Natural killer cell (primary cell): Measurements from ENCODE around the gene METTL9. TPM values are rescaled to one million over a fixed set of nuclear protein-coding genes. Genes with fewer than 3 reads are reported as not detected.
A peak's percentile ranks its signal among the peaks of the same experiment; 100 is the strongest.
"Not testable (repeated sequence)": the region's sequence is repeated elsewhere in the genome, so short reads cannot be mapped to it uniquely, and the experiment has no call there.

Source experiments
- ATAC-seq, 3 donors: fragments of 150-1000 bp in 2 of 3; fragments of 200-7000 bp in 1 of 3; cut with Tn5 transposase; 1 replicate in 1 of 3; 2 replicates in 2 of 3; pipeline ENCODE4 v1.10.0; 2021; ENCODE audit warnings: mild to moderate bottlenecking in 2 of 3, moderate library complexity in 2 of 3
- DNase-seq, 2 donors: peaks; one replicate each; pipeline versions ENCODE4 v3.0.0 to v3.0.0-alpha.2; 2013 to 2021; ENCODE audit warnings: mixed read lengths in 1 of 2
- H3K27ac ChIP-seq: one replicate; pipeline ENCODE4 v1.5.1; 2013; ENCODE audit warnings: mild to moderate bottlenecking, low read length
- H3K27me3 ChIP-seq: one replicate; pipeline ENCODE4 v1.6.1; 2013; ENCODE audit warnings: low read length; ENCODE audit not compliant: control insufficient read depth, insufficient read depth
- H3K36me3 ChIP-seq: one replicate; pipeline ENCODE4 v1.6.1; 2013; ENCODE audit warnings: low read length; ENCODE audit not compliant: control insufficient read depth, insufficient read depth
- H3K4me1 ChIP-seq: one replicate; pipeline ENCODE4 v1.6.1; 2013; ENCODE audit warnings: low read length; ENCODE audit not compliant: control insufficient read depth, insufficient read depth
- H3K4me3 ChIP-seq: one replicate; pipeline ENCODE4 v1.5.1; 2013; ENCODE audit warnings: low read length
- H3K9me3 ChIP-seq: one replicate; pipeline ENCODE4 v1.6.1; 2013; ENCODE audit warnings: low read length; ENCODE audit not compliant: control insufficient read depth, insufficient read depth
- H3K27ac Mint-ChIP-seq, 2 donors: one replicate each; pipeline ENCODE4 v1.8.0; 2022; ENCODE audit warnings: mild to moderate bottlenecking in 2 of 2, mixed read lengths in 2 of 2, moderate library complexity in 1 of 2
- H3K27me3 Mint-ChIP-seq, 2 donors: one replicate each; pipeline ENCODE4 v1.8.0; 2022; ENCODE audit warnings: low read depth in 2 of 2, mixed read lengths in 2 of 2
- H3K36me3 Mint-ChIP-seq: one replicate; pipeline ENCODE4 v1.8.0; 2022; ENCODE audit warnings: mixed read lengths
- H3K4me1 Mint-ChIP-seq, 2 donors: one replicate each; pipeline ENCODE4 v1.8.0; 2022; ENCODE audit warnings: mixed read lengths in 2 of 2
- H3K4me3 Mint-ChIP-seq: one replicate; pipeline ENCODE4 v1.8.0; 2022; ENCODE audit warnings: mild to moderate bottlenecking, moderate library complexity, mixed read lengths
- H3K9me3 Mint-ChIP-seq, 2 donors: one replicate each; pipeline ENCODE4 v1.8.0; 2022; ENCODE audit warnings: mixed read lengths in 2 of 2
- CTCF ChIP-seq: fragments of 200-600 bp; IDR thresholded peaks from one replicate; pipeline ENCODE4 v1.8.0; 2022; ENCODE audit warnings: antibody characterized with exemption
- WGBS: methylation state at CpG from one replicate; pipeline ENCODE4 v1.1.7; 2013; ENCODE audit warnings: missing lambda C conversion rate; ENCODE audit not compliant: insufficient coverage; 5-methylcytosine and 5-hydroxymethylcytosine counted together
- intact Hi-C: fragments of 100-400 bp; cut with micrococcal nuclease; formaldehyde crosslinking; loops from one replicate; pipeline ENCODE4 v1.14.2; 2022
- total RNA-seq, 4 donors: library from RNA; stranded (reverse); fragments of 120-200 nt in 1 of 4; gene quantifications; one replicate each; pipeline versions ENCODE4 v1.2.3 to v1.2.4, GENCODE V29; 2013 to 2022

The METTL9 gene
- total RNA-seq, 3 donors from 2014 or later (not counting 1 experiment from before 2014, with no cell fraction given), result 73.1 to 110 (median 85.1) TPM

GRCh38 chr16:21646721-21647561, 47.6 kb downstream of the METTL9 start:
- no peaks in the 10 kb centered on the region for H3K9me3 Mint-ChIP-seq
- H3K4me1 Mint-ChIP-seq, result peaks cover 41 to 50% of the 10 kb centered on the region in 2 donors
- H3K4me3 Mint-ChIP-seq, result peak overlapping the region; percentile 72
- Histone ChIP-seq H3K36me3 (no peaks in the 10 kb centered on the region), H3K27ac (peak overlapping the region; percentile 84), H3K27me3 (no peaks in the 10 kb centered on the region), H3K4me3 (no peak overlapping the region), H3K4me1 (peaks cover 43% of the 10 kb centered on the region), H3K9me3 (no peaks in the 10 kb centered on the region)
- H3K27ac Mint-ChIP-seq, result peak overlapping the region; percentile 88 to 95
- peak; percentile 60 to 86 for DNase-seq
- no peaks in the 10 kb centered on the region for H3K36me3 Mint-ChIP-seq
- no peaks in the 10 kb centered on the region for H3K27me3 Mint-ChIP-seq
- ATAC-seq, result peak; percentile 71 to 78 (median 78)
- no peak for TF ChIP-seq CTCF
- intact Hi-C loops, result loop anchor here (5.0 to 10.0 kb wide), 4 partner anchors 122 to 1788 kb away; partner anchors contain the start of gene POLR3E
- 37% methylated on average over 18 of the region's 18 CpGs for WGBS

GRCh38 chr16:21647562-21648164, 48.3 kb downstream of the METTL9 start:
- Histone ChIP-seq H3K36me3 (no peaks in the 10 kb centered on the region), H3K9me3 (no peaks in the 10 kb centered on the region), H3K4me3 (no peak overlapping the region), H3K27ac (peak overlapping the region; percentile 84), H3K4me1 (peaks cover 43% of the 10 kb centered on the region), H3K27me3 (no peaks in the 10 kb centered on the region)
- 93% methylated on average over 9 of the region's 9 CpGs for WGBS
- Mint-ChIP-seq H3K36me3 (no peaks in the 10 kb centered on the region), H3K27me3 (no peaks in the 10 kb centered on the region), H3K4me3 (peak overlapping the region; percentile 47), H3K4me1 (peaks cover 45 to 54% of the 10 kb centered on the region in 2 donors), H3K27ac (peak overlapping the region; percentile 88 to 95), H3K9me3 (no peaks in the 10 kb centered on the region)
- intact Hi-C loops, result loop anchor here (5.0 to 10.0 kb wide), 4 partner anchors 123 to 1787 kb away; partner anchors contain the start of gene POLR3E
- DNase-seq (no peak), ATAC-seq (no peak)
- TF ChIP-seq CTCF, result no peak

- intact Hi-C loops, result loop anchor here (5.0 to 10.0 kb wide), 4 partner anchors 125 to 1785 kb away; partner anchors contain the start of gene POLR3E
- not testable (repeated sequence) for H3K4me3 Mint-ChIP-seq, H3K27me3 ChIP-seq, H3K4me3 ChIP-seq, H3K27me3 Mint-ChIP-seq, ATAC-seq, DNase-seq, H3K27ac ChIP-seq, H3K27ac Mint-ChIP-seq, H3K9me3 Mint-ChIP-seq, H3K36me3 Mint-ChIP-seq, H3K9me3 ChIP-seq, H3K36me3 ChIP-seq
- peaks cover 41 to 49% of the 10 kb centered on the region in 2 donors for H3K4me1 Mint-ChIP-seq
- H3K4me1 ChIP-seq, result peaks cover 37% of the 10 kb centered on the region
- 94% methylated on average over 12 of the region's 12 CpGs for WGBS
Observed at GRCh38 chr16:21649826-21650406, 50.5 kb downstream of the METTL9 start.

GRCh38 chr16:21650521-21650920, 51.1 kb downstream of the METTL9 start:
- no CpG with 5 or more reads among the region's 1 CpG for WGBS
- no peak overlapping the region for H3K4me3 Mint-ChIP-seq
- TF ChIP-seq CTCF, result no peak
- Histone ChIP-seq H3K27ac (no peak overlapping the region), H3K27me3 (no peaks in the 10 kb centered on the region), H3K9me3 (no peaks in the 10 kb centered on the region), H3K4me3 (no peak overlapping the region), H3K36me3 (peaks cover 5% of the 10 kb centered on the region), H3K4me1 (peaks cover 34% of the 10 kb centered on the region)
- intact Hi-C loops, result no loop called here
- H3K9me3 Mint-ChIP-seq, result no peaks in the 10 kb centered on the region
- ATAC-seq (no peak), DNase-seq (no peak)
- no peaks in the 10 kb centered on the region for H3K27me3 Mint-ChIP-seq
- H3K36me3 Mint-ChIP-seq, result no peaks in the 10 kb centered on the region
- H3K27ac Mint-ChIP-seq, result no peak overlapping the region
- H3K4me1 Mint-ChIP-seq, result peaks cover 37 to 45% of the 10 kb centered on the region in 2 donors
